GM20431 (cell line): ENCODE results near the gene P2RY14.

ENCODE experiments used
- in situ Hi-C: fragments of 300-500 bp; cut with MseI, MboI; formaldehyde crosslinking; loops from one replicate; pipeline ENCODE4 v1.15.0; 2020; ENCODE audit warnings: low sequenced_read_pairs; ENCODE audit not compliant: unreplicated experiment

P2RY14 gene

DNA sequence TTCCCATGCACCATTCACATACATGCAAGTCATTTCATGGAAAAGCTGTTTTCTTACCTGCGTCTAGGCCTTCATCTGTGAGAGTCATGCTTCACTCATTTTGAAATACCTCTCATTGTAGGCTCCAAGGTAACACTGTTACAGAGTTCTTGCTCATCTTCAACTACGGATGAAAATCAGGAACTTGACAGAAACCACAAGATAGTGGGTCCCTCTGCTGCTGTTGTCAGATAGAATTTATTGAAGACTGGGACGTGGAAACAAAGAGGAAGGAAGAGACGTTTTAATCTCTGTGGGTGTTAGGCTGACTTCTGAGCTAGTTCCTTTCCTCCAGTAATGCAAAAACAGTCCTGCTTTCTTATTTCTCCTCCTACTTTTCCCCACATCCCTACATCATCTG lies at the start of gene P2RY14:
Gene P2RY14, minus strand, starts transcription at position 313 of the 400 bp plus-strand sequence. CDS start 64,226 bp downstream, outside the sequence.
- in situ Hi-C loops: loop anchor here (10.0 kb wide), 1 partner anchor 53 kb away; no protein-coding TSS in a partner anchor

GRCh38 chr3:151327571-151328198 lies 49.3 kb upstream of the P2RY14 start:
- in situ Hi-C loops: no loop called here

- in situ Hi-C loops: no loop called here
Measured at GRCh38 chr3:151322511-151322910, 44.2 kb upstream of the P2RY14 start.

- in situ Hi-C loops: no loop called here
Measured at GRCh38 chr3:151321526-151321925, 43.2 kb upstream of the P2RY14 start.

- in situ Hi-C loops: no loop called here
Measured at GRCh38 chr3:151320131-151320530, 41.8 kb upstream of the P2RY14 start.

- in situ Hi-C loops: no loop called here
Measured at GRCh38 chr3:151319628-151320027, 41.3 kb upstream of the P2RY14 start.

DNA sequence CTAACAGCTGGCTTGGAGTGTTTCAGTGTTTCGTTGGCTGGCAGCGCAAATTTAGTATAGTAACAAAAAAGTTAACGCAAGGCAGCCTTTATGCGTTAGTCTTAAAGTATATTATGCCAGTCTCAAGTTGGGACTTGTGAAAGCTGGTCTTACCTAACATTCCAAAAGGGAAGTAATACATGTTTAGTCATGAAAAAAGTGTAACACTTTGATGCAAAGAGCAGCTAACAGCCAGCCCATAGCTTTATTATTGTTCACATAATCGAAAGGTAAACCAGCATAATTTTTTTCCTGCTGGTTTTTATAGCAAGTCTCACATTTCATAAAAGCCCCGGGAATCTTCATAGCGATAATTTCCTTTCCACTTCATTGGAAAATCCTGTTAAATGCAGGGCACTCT lies 40.6 kb upstream of the P2RY14 start:
- in situ Hi-C loops: no loop called here

GRCh38 chr3:151318313-151318712 lies 40.0 kb upstream of the P2RY14 start:
- in situ Hi-C loops: no loop called here

GRCh38 chr3:151316267-151316991 lies 38.1 kb upstream of the P2RY14 start, which contains the start of gene GPR87:
Gene GPR87, minus strand, starts transcription at chr3:151316820. Its CDS starts 16,720 bp downstream, at chr3:151300100.
- in situ Hi-C loops: no loop called here

GRCh38 chr3:151315846-151316245 lies 37.5 kb upstream of the P2RY14 start:
- in situ Hi-C loops: no loop called here

GRCh38 chr3:151315136-151315535 lies 36.8 kb upstream of the P2RY14 start:
- in situ Hi-C loops: no loop called here

DNA sequence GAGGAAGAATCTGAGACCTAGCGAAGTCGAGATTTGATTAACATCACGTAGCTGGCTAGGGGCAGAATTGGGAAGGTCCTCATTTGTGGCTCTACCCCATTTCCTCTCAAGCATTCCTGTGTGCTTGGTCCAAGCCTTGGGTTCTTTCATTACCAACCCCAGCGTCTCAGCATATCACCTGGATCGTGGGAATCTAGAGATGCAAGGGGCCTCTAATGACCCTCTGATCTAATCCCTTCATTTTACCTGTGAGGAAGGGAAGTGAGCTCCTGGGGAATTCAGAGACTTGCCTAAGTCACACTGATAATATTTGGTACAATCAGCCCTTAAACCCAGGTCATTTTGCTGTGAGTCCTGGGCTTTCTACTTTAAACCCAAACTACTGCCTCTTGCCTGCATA lies 36.3 kb upstream of the P2RY14 start:
- in situ Hi-C loops: no loop called here

- in situ Hi-C loops: no loop called here
Measured at GRCh38 chr3:151314137-151314536, 35.8 kb upstream of the P2RY14 start.

GRCh38 chr3:151312972-151313371 lies 34.6 kb upstream of the P2RY14 start:
- in situ Hi-C loops: no loop called here

DNA sequence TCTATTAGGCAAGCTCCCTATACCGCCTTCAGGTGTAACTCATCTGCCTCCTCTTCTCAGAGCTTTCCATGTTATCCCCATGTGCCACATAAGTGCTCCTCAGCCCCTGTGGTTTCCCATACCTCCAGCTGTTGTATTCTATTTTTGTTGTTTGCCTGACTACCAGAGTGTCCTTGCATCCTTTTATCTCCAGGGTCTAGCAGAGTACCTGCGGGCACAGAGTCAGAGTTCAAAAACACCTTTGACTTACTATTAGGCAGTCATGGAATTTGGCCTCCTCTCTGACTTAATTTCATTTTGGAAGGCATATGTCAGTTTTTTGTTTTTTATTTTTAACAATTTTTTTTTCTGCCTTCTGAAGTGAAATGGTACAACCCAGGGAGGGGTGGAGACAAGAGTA lies 31.2 kb upstream of the P2RY14 start:
- in situ Hi-C loops: no loop called here

DNA sequence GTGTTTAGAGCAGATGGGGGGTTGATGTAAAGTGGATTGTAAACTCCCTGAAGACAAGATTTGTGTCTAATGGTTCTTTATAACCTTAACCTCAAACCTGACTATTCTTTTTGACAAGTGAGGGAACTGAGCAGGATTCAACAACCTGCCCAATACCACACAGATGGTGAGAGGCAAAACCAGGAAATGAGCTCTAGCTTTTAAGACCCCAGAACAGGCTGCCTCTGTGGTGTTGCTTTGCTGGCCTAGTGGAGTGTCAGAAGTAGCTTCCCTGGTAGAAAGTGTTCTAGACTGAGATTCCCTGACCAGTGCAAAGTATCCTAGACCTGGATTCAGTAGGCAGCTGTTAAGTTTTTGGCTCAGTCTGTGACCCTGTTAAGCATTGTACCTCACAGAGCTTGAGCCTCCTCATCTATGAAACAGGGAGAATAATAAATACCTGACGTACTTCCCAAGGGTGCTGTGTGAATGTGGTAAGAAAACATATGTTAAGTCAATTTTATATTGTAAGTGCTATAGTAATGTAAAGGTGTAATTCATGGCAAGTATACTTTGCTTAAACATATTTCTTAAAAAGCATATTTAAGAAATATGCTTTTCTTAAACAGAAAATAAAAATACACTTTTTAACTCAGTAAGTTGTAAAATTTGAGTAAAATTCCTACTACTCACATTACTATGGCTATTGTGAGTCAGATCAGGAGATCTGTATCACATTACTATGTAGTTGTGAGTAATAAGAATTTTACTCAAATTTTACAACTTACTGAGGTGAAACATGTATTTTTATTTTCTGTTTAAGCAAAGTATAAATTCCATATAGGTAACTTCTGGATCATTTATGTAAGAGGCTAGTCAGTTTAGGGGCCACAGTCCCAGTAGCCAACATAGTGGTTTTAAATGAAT lies 29.5 kb upstream of the P2RY14 start:
- in situ Hi-C loops: no loop called here

GRCh38 chr3:151307131-151307530 lies 28.8 kb upstream of the P2RY14 start:
- in situ Hi-C loops: no loop called here

DNA sequence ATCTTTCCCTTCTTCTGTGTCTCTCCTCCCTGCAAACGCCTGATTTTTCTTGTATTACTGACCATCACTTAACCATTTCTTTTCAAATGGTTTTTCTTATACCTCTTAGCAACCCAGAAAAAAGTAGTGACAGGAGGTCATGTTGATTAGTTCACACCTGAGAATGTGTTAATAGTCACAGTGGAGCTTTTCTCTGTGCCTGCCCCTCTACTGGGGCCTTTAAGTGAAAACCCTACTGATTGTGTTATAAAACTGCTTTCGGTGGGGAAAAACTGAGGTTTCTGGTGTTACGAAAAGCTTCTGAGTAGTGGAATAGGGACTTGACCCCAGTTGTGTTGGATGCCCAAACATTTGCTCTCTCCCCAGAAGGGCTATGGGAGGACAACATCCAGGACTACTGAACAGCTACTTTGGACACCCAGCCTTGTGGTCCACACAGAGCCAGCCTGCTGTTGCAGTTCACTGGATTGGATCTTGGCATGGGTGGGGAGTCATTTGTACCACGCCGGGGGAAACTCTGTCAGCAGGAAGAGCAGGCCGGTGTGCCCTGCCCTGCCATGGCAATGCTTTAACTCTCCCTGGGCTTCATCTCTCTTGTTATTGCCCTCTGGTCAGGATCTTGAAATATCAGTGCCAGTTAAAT lies 27.9 kb upstream of the P2RY14 start:
- in situ Hi-C loops: no loop called here

DNA sequence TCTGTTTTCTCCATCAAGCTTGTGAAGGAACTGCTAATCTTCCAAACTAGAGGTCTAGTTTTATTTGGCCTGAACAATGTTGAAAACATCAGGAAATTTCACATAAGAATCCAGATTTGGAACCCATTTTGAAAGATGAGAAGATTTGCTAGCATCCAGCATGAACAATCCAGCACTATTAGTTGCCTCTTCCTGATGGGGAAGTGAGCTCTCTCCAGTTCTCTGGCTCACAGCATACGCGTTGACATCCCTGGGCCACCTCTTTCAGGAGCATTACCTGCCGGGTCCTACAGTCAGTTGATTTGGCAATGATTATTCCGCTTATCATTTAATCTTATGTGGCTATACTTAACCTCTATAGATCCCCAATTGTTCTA lies 27.4 kb upstream of the P2RY14 start:
- in situ Hi-C loops: no loop called here

GRCh38 chr3:151305060-151305774 lies 26.9 kb upstream of the P2RY14 start:
- in situ Hi-C loops: no loop called here
